ENCODE data around the gene NHS.
A peak's percentile ranks its signal among the peaks of the same experiment; 100 is the strongest.

The NHS gene

DNA sequence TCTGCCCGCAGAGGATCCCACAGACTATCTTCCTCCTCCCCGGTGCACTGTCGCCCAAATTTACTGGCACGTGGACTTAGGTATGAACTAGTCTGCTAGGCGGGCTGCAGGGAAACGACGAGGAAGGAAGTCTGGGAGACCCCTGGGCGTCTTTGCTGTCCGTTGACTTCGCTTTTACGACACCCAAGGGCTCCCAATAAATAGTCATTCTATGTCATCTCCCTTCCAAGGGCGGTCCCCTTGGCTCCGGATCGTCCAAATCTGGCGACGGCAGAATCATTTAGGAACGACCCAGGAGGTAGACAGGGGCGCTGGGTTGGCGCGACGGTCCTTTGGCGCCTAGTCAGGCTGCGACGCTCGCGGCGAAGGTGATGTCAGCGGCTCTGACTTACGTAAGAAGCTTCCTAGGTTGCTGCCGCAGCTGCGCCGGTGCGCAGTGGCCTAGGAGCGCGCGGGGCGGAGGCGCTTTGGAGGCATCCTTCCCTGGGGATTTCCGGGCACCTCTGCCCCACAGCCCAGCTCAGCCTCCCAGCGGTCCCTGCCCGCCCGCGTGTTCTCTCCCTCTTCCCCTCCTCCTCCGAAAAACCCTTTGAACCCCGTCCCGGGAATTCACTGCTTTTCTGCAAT lies 2.2 kb downstream of the NHS start:
- no peak for TF ChIP-seq CTCF (IDR thresholded peaks at IDR 0.05; ENCODE audit: low read length, missing control alignments)
- H3K4me3 ChIP-seq (replicated peaks; ENCODE audit: low read depth, low read length): peak overlapping the region; percentile 49
- DNase-seq (ENCODE audit: low read depth): peak; percentile 19

DNA sequence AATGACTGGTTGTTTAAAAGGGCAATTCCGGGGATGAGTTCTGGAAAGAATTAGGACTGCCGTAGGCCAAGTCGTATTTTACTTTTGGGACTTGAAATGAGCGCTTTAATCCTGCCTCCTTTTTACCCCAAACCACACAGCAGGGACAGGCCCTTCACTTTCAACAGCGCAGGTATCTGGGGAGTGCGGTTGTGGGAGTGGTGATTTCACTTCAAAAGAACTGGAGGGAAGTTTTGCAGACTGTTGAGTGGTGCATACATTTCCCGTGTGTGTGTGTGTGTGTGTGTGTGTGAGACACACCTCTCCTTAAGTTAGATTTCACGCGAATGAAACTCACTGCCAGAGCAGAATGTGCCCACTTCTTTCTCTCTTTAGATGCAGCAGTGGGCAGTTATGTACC lies 2.8 kb downstream of the NHS start:
- TF ChIP-seq CTCF (IDR thresholded peaks at IDR 0.05; ENCODE audit: low read length, missing control alignments): no peak
- H3K4me3 ChIP-seq (replicated peaks; ENCODE audit: low read depth, low read length): no peak overlapping the region
- no peak for DNase-seq (ENCODE audit: low read depth)

DNA sequence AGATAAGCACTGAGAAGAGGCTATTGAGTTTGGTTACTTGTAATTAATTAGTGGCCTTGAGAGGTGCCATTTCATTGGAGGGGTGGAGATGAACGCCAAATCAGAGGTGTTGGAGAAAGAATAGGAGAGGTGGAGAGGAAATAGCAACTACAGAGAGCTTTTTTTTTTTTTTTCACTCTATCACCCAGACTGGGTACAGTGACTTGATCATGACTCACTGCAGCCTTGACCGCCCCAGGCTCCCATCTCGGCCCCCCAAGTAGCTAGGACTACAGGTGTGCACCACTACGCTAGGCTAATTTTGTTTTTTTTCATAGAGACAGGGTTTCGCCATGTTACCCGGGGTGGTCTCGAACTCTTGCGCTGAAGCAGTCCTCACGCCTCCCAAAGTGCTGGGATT lies 5.2 kb downstream of the NHS start:
- no peak overlapping the region for H3K4me3 ChIP-seq (replicated peaks; ENCODE audit: low read depth, low read length)
- no peak for DNase-seq (ENCODE audit: low read depth)
- no peak for TF ChIP-seq CTCF (IDR thresholded peaks at IDR 0.05; ENCODE audit: low read length, missing control alignments)

- no peak for TF ChIP-seq CTCF (IDR thresholded peaks at IDR 0.05; ENCODE audit: low read length, missing control alignments)
- no peak overlapping the region for H3K4me3 ChIP-seq (replicated peaks; ENCODE audit: low read depth, low read length)
- DNase-seq (ENCODE audit: low read depth): no peak
These were observed 15.4 kb downstream of the NHS start for GRCh38 chrX:17390419-17390850.

GRCh38 chrX:17395154-17395553 lies 20.2 kb downstream of the NHS start:
- TF ChIP-seq CTCF (IDR thresholded peaks at IDR 0.05; ENCODE audit: low read length, missing control alignments): no peak
- DNase-seq (ENCODE audit: low read depth): no peak

DNA sequence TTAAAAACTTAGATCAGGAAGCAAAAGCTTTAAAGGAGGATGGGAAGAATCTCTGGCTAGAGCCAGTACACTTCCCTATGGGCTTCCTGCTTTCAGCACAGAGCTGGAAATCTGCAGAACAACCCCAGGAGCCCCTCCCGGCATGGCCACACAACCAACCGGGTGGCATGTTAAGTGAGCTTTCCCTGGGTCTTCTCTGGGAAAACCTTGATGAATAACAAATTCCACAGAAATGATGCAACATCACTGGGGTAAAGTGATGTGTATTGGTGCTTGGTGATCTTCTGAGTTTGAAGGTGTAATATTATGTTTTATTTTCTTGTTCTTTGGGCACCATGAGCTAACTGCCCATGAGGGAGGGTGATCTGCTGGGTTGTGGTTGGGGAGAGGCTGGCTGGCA lies 22.1 kb downstream of the NHS start:
- no peak overlapping the region for H3K4me3 ChIP-seq (replicated peaks; ENCODE audit: low read depth, low read length)
- no peak for TF ChIP-seq CTCF (IDR thresholded peaks at IDR 0.05; ENCODE audit: low read length, missing control alignments)
- DNase-seq (ENCODE audit: low read depth): peak; percentile 16

More at GRCh38 chrX:17395154-17395553, 20.2 kb downstream of the NHS start:
- H3K4me3 ChIP-seq (replicated peaks; ENCODE audit: low read depth, low read length): no peak overlapping the region

DNA sequence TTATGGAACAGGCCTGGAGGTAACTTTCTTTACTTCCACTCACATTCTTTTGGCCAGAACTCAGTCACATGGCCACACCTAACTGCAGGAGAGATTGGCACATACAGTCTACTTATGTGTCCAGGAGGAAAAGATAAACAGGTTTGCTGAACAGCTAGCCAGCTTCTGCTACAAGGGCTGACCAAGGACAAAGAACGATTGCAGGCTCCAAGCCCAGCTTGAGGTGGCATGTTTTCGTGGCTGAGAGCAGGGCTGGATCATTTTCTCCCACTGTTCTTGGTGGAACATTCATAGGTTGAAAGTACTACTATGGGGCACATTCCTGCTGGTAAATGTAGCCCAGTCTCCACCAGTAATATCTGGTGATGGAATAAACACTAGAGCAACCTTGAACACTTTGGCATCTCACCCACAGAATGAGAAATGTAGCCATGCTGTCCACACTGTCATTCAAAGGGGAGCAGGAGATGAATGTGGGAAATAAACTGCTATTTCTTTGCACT lies 28.2 kb downstream of the NHS start:
- no peak for TF ChIP-seq CTCF (IDR thresholded peaks at IDR 0.05; ENCODE audit: low read length, missing control alignments)
- DNase-seq (ENCODE audit: low read depth): no peak
- H3K4me3 ChIP-seq (replicated peaks; ENCODE audit: low read depth, low read length): no peak overlapping the region
